ACC112 (cell line): ENCODE measurements around the gene MPDU1.

Experiments
- H2AFZ ChIP-seq: fragments of 200-600 bp; sonication (generic); one replicate; pipeline ENCODE4 v1.6.0; 2017; ENCODE audit warnings: antibody characterized with exemption, low read length; ENCODE audit not compliant: unreplicated experiment
- H3K27ac ChIP-seq: fragments of 200-600 bp; sonication (generic); 2 replicates; pipeline ENCODE4 v1.5.1; 2014; ENCODE audit warnings: low read depth, mild to moderate bottlenecking, antibody characterized with exemption, low read length, moderate library complexity
- H3K27me3 ChIP-seq: fragments of 200-600 bp; sonication (generic); 2 replicates; pipeline ENCODE4 v1.6.1; 2014; ENCODE audit warnings: mild to moderate bottlenecking, antibody characterized with exemption, low read length, moderate library complexity, mixed read lengths; ENCODE audit not compliant: insufficient read depth
- H3K36me3 ChIP-seq: fragments of 200-600 bp; sonication (generic); 2 replicates; pipeline ENCODE4 v1.6.1; 2016; ENCODE audit warnings: mild to moderate bottlenecking, antibody characterized with exemption, low read length, moderate library complexity, mixed read lengths; ENCODE audit not compliant: insufficient read depth
- H3K4me1 ChIP-seq: fragments of 200-600 bp; sonication (generic); one replicate; pipeline ENCODE4 v1.6.1; 2016; ENCODE audit warnings: low read length, mixed read lengths; ENCODE audit not compliant: insufficient read depth, unreplicated experiment, control insufficient read depth
- H3K4me3 ChIP-seq: fragments of 200-600 bp; sonication (generic); 2 replicates; pipeline ENCODE4 v1.5.1; 2014; ENCODE audit warnings: mild to moderate bottlenecking, low read depth, low read length
- H3K79me2 ChIP-seq: fragments of 200-600 bp; sonication (generic); one replicate; pipeline ENCODE4 v1.6.0; 2016; ENCODE audit warnings: low read length; ENCODE audit not compliant: control insufficient read depth, unreplicated experiment, insufficient read depth

Gene MPDU1

GRCh38 chr17:7561589-7562207 lies 22.0 kb upstream of the MPDU1 start, which contains the start of gene SENP3:
SENP3 (plus strand) TSS chr17:7561919; CDS start chr17:7563077, 1,158 bp downstream.
- Histone ChIP-seq H2AFZ (peak within 1 kb of the TSS; percentile 90), H3K4me3 (peak within 1 kb of the TSS; percentile 96), H3K27me3 (no peaks in the 10 kb centered on the region), H3K79me2 (peaks cover 49% of the 10 kb centered on the region), H3K4me1 (peaks cover 45% of the 10 kb centered on the region), H3K36me3 (peaks cover 17% of the 10 kb centered on the region; the same call in 1 of the 2 replicates), H3K27ac (peak within 1 kb of the TSS; percentile 78)

- Histone ChIP-seq H3K27ac (peak overlapping the region; percentile 69), H3K4me1 (peaks cover 47% of the 10 kb centered on the region), H3K27me3 (no peaks in the 10 kb centered on the region)
Observed at GRCh38 chr17:7562208-7562605, 21.4 kb upstream of the MPDU1 start.

GRCh38 chr17:7563115-7563869 lies 20.4 kb upstream of the MPDU1 start:
- H3K27me3 ChIP-seq, result no peaks in the 10 kb centered on the region
- no peak overlapping the region for H3K27ac ChIP-seq
- H2AFZ ChIP-seq, result no peak overlapping the region
- H3K36me3 ChIP-seq, result peaks cover 22% of the 10 kb centered on the region; the same call in 1 of the 2 replicates
- peaks cover 41% of the 10 kb centered on the region for H3K4me1 ChIP-seq
- H3K79me2 ChIP-seq, result peaks cover 54% of the 10 kb centered on the region
- H3K4me3 ChIP-seq, result peak overlapping the region; percentile 96

More at GRCh38 chr17:7562208-7562605, 21.4 kb upstream of the MPDU1 start:
- Histone ChIP-seq H3K36me3 (peaks cover 22% of the 10 kb centered on the region; the same call in 1 of the 2 replicates), H2AFZ (peak overlapping the region; percentile 85), H3K79me2 (peaks cover 54% of the 10 kb centered on the region), H3K4me3 (peak overlapping the region; percentile 96)

GRCh38 chr17:7569571-7569970 lies 14.1 kb upstream of the MPDU1 start:
- Histone ChIP-seq H3K79me2 (peaks cover 51% of the 10 kb centered on the region), H3K36me3 (peaks cover 32% of the 10 kb centered on the region; the same call in 1 of the 2 replicates), H2AFZ (no peak overlapping the region), H3K4me1 (peaks cover 15% of the 10 kb centered on the region), H3K4me3 (no peak overlapping the region), H3K27ac (no peak overlapping the region), H3K27me3 (no peaks in the 10 kb centered on the region)

- no peaks in the 10 kb centered on the region for H3K27me3 ChIP-seq
- H3K79me2 ChIP-seq, result peaks cover 51% of the 10 kb centered on the region
- H3K4me1 ChIP-seq, result peaks cover 23% of the 10 kb centered on the region
- no peak overlapping the region for H3K27ac ChIP-seq
- H2AFZ ChIP-seq, result no peak overlapping the region
- peaks cover 36% of the 10 kb centered on the region for H3K36me3 ChIP-seq
- H3K4me3 ChIP-seq, result no peak overlapping the region
Observed at GRCh38 chr17:7570351-7570750, 13.3 kb upstream of the MPDU1 start.

- Histone ChIP-seq H3K4me1 (peaks cover 37% of the 10 kb centered on the region), H3K4me3 (peak overlapping the region; percentile 78), H3K27me3 (no peaks in the 10 kb centered on the region), H3K27ac (peak overlapping the region; percentile 82), H2AFZ (peak overlapping the region; percentile 20), H3K36me3 (peaks cover 45% of the 10 kb centered on the region), H3K79me2 (peaks cover 61% of the 10 kb centered on the region)
Observed at GRCh38 chr17:7572338-7572587, 11.4 kb upstream of the MPDU1 start.

- Histone ChIP-seq H3K4me1 (peaks cover 42% of the 10 kb centered on the region), H3K79me2 (peaks cover 66% of the 10 kb centered on the region), H2AFZ (no peak overlapping the region), H3K4me3 (peak overlapping the region; percentile 90), H3K36me3 (peaks cover 50% of the 10 kb centered on the region), H3K27ac (peak overlapping the region; percentile 88), H3K27me3 (no peaks in the 10 kb centered on the region)
Observed at GRCh38 chr17:7572588-7573323, 10.9 kb upstream of the MPDU1 start.

- H3K36me3 ChIP-seq, result peaks cover 55% of the 10 kb centered on the region
- peaks cover 67% of the 10 kb centered on the region for H3K79me2 ChIP-seq
- no peak overlapping the region for H2AFZ ChIP-seq
- H3K4me3 ChIP-seq, result peak overlapping the region; percentile 90
- peaks cover 44% of the 10 kb centered on the region for H3K4me1 ChIP-seq
- peak overlapping the region; percentile 88 for H3K27ac ChIP-seq
- H3K27me3 ChIP-seq, result no peaks in the 10 kb centered on the region
Observed at GRCh38 chr17:7573324-7574080, 10.2 kb upstream of the MPDU1 start.

GRCh38 chr17:7574176-7574953 lies 9.3 kb upstream of the MPDU1 start:
- H3K79me2 ChIP-seq, result peaks cover 62% of the 10 kb centered on the region
- peaks cover 55% of the 10 kb centered on the region for H3K36me3 ChIP-seq
- H2AFZ ChIP-seq, result no peak overlapping the region
- no peaks in the 10 kb centered on the region for H3K27me3 ChIP-seq
- H3K27ac ChIP-seq, result peak overlapping the region; percentile 88
- H3K4me1 ChIP-seq, result peaks cover 52% of the 10 kb centered on the region
- H3K4me3 ChIP-seq, result peak overlapping the region; percentile 90
